Effector CD4-positive, alpha-beta T cell (primary cell): ENCODE results near the gene PEX14.

Source experiments
- DNase-seq: peaks from one replicate; pipeline ENCODE4 v3.0.0-alpha.2; 2020

PEX14 gene

DNA sequence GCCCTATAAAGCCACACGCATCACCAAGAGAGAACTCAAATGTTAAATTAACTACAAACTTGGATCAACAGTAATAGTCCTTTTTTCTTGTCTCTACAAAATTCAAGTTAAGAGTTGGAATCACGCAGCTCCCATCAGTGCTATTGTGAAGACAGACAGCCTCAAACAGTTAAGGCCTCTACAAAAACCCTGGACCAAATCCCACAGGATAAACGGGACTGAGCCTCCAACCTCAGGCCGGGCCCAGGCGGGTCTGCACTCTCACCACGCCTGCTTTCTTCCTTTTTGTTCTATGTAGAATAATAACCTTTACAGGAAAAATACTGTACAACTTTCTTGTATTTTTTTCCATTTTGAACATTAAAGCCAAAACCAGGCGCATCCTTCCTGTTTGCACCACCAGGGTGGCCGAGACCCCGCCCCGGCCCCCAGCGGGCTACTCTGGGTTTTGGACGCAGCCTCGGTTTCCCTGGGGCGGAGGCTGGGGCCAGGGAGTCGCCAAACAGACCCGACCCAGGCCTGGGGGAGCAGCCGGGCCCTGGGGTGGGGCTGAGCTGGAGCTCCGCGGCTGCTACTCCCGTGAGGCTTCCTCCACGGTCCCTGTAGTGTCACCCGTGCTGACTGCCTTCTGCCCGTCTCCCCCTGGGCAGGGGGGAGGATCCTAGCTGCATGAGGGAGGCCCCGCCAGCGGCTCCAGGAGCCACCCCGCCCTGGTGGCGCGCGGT, 163.2 kb downstream of the PEX14 start:
- DNase-seq = no peak

DNA sequence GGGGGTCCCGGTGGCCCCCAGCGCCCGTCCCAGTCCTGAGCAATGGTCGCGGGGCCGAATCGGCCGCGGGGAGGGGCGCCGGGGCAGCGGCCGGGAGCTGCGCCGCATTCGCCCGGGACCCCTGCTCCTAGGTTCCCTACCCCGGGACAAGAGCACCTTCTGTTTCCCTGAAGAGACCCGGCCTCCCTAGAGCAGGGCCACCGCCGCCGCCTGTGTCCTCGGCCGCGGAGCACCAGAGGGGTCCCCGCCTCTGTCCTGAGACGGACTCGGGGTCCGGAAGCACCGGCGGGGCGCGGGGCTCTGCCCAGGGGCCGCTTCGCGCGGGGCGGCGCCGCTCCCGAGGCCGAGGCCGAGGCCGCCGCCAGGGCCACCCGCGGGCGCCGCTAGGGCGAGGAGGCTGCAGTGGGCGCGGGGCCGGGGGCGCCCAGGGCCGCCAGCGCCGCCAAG, 163.8 kb downstream of the PEX14 start:
- DNase-seq = no peak

- DNase-seq = no peak
Measured at GRCh38 chr1:10639011-10639774, 164.4 kb downstream of the PEX14 start.

- no peak for DNase-seq
Measured at GRCh38 chr1:10639775-10640578, 165.2 kb downstream of the PEX14 start.

DNA sequence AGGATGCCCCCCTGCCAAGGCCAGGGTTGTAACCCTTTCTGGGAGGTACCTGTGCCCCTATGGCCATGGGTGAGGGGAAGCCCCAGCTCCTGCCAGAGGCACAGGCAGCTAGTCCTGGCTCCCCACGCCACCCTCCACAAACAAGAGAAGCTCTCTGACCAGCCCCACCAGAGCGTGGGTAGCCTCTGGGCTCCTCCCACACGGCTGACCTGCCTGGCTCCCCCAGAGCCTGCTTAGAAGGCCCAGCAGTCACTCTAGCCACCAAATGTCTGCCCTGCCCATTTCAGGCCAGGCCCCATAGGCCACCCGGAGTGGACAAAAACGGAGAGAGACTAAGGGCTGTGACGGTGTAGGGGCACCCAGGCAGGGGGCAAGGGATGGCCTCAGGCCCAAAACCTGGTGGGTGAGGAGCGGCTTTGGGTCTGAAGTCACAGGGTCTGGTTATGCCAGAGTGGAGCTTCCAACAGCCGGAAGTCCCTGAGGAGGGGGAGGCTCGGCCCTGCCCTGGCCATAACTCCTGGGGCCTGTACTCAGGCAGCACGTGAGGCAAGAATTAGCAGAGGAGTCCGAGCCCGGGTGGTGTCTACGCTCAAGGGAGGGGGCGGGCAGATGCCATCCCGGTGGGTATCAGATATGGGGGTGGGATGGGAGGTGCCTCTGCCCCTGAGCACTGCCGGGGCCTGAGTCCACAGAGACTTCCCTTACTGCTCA, 166.2 kb downstream of the PEX14 start:
- DNase-seq = no peak

DNA sequence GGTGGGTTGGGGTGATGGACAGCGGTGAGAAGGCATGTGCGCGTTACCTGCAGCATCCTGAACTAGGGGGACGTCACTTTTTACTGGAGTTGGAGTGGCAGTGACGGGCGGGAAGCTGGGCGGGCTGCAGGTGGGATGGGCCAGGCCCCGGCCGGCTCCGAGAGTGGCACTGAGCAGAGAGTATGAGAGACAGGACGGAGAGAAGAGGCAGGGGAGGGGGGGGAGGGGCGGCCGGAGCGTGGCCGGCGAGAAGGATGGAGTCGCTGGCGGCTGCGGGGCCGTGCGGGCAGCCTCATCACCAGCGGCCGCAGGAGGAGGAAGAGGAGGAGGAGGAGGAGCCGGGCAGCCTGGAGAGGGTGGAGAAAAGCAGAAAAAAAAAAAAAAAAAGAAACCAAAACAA, 167.2 kb downstream of the PEX14 start:
- DNase-seq = no peak

GRCh38 chr1:10642403-10643080, 167.8 kb downstream of the PEX14 start:
- no peak for DNase-seq

DNA sequence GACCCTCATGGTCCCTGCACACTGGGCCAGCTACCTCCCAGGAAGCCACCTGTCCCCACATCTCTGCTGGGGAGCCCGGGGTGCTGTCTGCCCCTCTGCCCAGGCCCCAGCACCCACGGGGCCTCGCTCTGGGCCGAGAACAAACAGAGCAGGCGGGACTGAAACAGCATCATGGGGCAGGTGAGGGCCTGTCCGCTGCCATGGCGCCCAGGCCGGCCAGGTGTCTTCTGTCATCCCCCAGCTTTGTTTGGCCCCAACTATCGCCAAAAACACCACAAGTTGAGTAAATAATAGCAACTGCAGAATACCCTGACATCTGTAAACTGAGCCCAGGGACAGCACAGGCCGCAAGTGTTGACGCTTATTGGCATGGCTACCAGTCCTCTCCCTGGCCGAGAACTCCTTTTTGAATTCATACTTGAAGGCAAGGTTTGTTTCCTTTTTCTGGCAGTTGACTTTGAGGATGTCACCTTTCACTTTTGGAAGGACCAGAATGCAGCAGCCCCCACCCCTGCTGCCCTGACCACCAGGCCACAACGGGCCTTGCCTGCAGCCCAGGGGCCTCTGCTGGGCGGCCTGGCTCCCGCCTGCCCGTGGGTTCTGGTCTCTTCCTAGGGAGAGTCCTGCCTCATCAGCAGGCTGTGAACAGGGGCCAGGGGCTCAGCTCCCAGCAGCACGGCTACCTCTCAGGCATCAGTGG, 169.0 kb downstream of the PEX14 start:
- DNase-seq = no peak

DNA sequence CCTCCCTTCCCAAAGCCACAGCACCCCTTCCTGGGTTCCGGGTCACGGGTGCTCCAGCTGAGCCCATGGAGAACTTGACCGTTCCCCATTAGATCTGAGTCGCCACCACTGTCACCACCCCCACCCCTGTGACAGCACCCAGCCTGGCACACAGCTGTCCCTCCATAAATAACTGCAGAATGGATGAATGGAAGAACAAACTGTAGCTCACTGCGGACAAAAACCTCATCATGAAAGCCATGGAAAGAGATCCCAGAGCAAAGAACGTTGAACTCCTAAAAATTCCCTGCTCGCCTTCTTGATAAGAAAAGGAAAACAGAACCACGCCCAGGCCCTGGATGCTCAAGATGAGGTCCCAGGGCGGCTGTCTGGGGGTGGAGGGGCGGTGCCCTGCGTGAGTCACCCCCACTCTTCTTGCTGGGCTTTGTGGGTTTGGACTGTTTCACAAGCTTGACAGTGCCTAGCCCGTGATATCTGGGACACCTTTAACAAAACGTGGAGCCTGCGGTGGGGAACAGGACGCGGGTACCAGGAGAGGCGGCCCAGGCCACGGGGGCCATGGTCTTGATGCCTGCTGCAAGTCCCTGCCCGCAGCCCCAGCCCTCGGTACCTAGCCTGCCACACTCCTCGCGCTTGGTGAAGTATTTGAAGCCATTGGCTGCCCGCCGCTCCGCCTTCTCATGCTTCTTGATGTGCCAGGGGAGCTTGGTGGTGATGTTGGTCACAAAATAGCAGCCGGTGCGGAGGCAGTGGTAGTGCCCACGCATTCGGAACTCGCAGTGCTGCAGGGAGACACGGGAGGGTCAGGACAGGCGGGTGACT, 169.8 kb downstream of the PEX14 start:
- no peak for DNase-seq

DNA sequence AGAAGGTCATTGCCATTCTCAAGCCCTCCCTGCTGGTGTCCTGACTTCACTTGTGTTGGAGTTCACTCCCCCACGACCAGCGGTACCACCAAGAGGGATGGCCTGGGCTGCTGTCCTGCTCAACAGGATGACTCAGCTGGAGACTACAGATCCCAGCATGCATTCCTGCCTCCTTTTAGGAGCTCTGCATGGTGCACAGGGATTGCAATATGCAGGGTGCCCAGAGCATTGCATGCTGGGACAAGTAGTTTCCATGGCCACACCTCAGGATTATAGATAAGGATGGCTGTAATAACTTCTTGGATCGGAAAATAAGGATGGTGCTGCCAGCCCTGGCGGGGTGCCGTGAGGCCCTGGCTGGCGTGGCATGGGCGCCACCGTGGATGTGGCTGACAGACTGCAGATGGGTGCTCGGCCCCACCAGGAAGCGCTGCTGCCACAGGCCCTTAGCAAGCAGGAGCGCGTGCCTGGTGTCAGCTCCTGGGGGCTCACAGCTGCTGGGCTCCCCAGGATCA, 171.7 kb downstream of the PEX14 start:
- no peak for DNase-seq

- no peak for DNase-seq
Measured at GRCh38 chr1:10647414-10648170, 172.8 kb downstream of the PEX14 start.

GRCh38 chr1:10648689-10649516, 174.2 kb downstream of the PEX14 start:
- DNase-seq = no peak

DNA sequence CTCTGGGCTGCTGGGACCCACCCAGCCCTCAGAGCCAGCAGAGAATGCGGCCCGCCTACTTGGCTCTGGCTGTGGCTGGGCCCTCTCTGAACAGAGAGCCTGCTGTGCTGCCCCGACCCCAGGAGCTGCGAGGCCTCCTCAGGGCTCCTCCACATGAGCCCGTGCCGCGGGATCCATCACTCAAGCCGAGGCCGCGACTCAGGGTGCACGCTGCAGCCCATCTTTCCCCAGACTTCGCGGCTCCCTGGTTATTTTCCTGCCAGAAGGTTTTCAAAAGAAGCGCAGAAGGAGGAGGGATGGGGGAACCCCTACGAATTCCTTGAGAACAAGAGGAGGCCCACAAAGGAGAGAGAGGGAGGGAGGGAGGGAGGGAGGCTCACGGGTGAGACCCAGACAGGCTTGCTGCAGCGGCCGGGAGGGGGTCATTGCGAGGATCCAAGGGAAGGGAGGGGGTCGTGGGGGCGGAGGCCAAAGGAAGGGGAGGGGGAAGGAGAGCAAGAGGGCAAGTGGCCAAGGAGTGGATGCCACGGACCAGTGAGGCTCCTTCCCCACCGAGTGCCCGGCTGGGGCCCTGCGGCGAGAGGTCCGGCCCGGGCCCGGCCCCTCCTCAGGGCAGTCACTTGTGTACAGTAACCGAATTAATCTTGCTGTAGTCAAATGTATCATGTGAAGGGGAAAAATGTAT, 174.9 kb downstream of the PEX14 start:
- DNase-seq = no peak

- DNase-seq = no peak
Measured at GRCh38 chr1:10650556-10651388, 176.0 kb downstream of the PEX14 start.

GRCh38 chr1:10651389-10651766, 176.6 kb downstream of the PEX14 start:
- DNase-seq = no peak

GRCh38 chr1:10651793-10652192, 177.0 kb downstream of the PEX14 start:
- DNase-seq = no peak

DNA sequence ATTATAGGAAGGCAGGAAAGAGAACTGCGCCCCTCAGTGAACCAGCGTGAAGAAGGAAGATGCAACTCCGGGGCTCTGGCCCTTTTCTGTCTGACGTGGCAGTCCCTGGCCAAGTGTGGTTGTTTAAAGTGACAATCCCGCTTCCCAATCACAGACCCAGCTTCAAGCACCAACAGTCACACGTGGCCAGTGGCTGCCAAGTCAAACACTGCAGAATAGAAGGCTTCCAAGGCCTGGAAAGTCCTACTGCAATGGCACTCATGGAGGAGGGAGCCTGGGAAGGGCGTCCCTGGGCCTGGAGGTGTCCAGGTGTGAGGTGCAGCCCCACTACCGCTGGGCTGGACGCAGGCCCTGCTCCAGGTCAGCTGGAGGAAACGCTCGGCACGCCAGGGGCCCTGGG, 177.9 kb downstream of the PEX14 start:
- DNase-seq = no peak
